HG02623 (cell line): ENCODE data around the gene SLC35A2.
"Not testable (repeated sequence)": the region's sequence is repeated elsewhere in the genome, so short reads cannot be mapped to it uniquely, and the experiment has no call there.

Experiments used
- ATAC-seq: cut with Tn5 transposase; IDR thresholded peaks from one replicate; pipeline ENCODE4 v1.9.1; 2021; ENCODE audit warnings: moderate library complexity; ENCODE audit not compliant: unreplicated experiment

Gene SLC35A2

GRCh38 chrX:48903290-48903689 lies 8.2 kb downstream of the SLC35A2 start:
- ATAC-seq = no peak

DNA sequence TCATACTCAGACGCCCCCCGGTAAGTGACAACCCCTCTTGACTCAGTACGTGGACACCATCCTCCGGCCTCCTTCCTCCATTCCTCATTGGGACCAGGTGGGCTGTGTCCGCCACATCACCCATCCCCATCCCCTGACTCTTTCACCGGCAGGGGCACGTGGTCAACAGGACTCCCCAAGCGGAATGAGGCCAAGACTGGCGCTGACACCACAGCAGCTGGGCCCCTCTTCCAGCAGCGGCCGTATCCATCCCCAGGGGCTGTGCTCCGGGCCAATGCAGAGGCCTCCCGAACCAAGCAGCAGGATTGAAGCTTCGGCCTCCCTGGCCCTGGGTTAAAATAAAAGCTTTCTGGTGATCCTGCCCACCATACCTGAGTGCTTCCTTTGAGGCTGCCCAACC lies 8.7 kb downstream of the SLC35A2 start:
- no peak for ATAC-seq

DNA sequence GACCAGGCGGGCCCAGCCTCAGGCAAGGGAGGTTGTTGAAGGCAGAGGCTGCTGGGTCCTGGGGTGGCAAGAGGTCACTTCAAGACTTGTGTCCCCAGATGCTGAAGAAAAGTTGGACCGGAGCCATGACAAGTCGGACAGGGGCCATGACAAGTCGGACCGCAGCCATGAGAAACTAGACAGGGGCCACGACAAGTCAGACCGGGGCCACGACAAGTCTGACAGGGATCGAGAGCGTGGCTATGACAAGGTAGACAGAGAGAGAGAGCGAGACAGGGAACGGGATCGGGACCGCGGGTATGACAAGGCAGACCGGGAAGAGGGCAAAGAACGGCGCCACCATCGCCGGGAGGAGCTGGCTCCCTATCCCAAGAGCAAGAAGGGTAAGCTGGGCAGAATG lies 9.3 kb downstream of the SLC35A2 start:
- no peak for ATAC-seq

- no peak for ATAC-seq
Observed at GRCh38 chrX:48901069-48901468, 10.4 kb downstream of the SLC35A2 start.

DNA sequence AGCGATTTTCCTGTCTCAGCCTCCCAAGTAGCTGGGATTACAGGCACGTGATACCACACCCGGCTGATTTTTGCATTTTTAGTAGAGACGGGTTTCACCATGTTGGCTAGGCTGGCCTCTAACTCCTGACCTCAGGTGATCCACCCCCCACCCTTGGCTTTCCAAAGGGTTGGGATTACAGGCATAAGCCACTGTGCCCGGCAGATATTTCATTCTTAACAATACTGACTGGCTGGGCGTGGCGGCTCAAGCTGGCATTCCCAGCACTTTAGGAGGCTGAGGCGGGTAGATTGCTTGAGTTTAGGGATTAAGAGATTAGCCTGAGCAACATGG lies 12.4 kb downstream of the SLC35A2 start:
- no peak for ATAC-seq

- peak; percentile 87 for ATAC-seq
Observed at GRCh38 chrX:48897625-48898306, 13.7 kb downstream of the SLC35A2 start, which contains the start of the genes PQBP1 and TIMM17B. Gene PQBP1 (plus strand): TSS chrX:48897930. CDS start chrX:48898510, 580 bp downstream. Gene TIMM17B (minus strand): TSS chrX:48897768. CDS start chrX:48897749, 19 bp downstream.

DNA sequence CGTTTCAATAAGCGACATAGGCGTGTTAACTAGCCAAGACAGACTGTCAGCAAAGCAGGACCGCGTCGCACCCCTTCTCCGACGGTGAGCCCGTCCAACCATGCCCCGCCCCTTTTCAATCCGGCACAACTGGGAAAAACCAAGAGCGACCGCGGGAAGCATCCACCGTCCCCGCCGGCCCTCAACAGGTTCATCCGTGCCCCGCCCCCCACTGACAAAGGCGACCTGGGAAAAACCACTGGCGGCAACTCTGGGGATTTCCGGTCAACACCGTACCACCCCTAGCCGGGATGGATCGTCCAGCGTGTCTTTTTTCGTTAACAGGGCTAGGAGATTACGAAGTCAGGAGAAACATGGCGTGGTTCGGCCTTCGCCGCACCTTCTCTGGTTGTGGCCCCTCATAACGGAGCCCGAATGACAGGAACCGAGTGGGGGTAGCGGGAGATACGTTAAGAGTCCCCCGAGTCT lies 14.3 kb downstream of the SLC35A2 start:
- peak; percentile 16 for ATAC-seq

- no peak for ATAC-seq
Observed at GRCh38 chrX:48896611-48897011, 14.8 kb downstream of the SLC35A2 start.

GRCh38 chrX:48894891-48895290 lies 16.6 kb downstream of the SLC35A2 start:
- no peak for ATAC-seq

DNA sequence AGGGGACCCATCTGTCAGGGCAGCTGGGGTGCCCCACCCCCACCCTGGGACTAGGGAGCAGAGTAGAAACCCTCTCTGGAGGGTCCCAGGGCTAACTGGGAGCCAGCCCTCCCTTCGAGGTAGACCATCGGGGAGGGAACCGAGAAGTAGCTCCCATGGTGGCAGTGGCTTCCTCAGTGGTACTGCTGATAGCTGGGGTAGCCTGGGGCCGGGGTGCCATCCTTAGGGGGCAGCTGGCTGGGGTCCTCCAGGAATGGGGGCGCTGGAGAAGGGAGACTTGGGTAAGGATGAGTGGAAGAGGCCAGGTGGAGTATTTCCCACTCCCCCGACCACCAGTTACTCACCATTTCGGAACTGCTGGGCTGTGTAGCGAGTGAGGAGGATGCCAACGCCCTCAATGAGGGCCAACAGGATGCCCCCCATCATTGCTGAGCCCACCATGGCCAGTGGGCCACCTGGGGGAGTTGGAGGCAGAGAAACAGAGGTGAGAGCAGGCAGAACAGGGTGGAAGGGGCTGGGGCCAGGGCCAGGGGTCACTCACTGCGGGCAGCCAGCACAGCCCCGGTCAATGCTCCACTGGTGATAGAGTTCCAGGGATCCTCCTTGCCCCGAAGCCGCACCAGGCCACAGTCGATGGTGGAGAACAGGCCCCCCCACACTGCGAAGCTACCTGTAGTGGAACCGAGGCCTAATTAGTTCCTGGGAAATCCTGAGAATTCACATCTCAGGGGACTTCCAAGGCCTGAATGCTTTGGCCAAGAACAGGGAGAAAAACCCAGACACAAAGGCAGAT lies 17.7 kb downstream of the SLC35A2 start:
- no peak for ATAC-seq

GRCh38 chrX:48892896-48893295 lies 18.6 kb downstream of the SLC35A2 start:
- ATAC-seq = no peak

- ATAC-seq = peak; percentile 81
Observed at GRCh38 chrX:48891402-48892288, 19.8 kb downstream of the SLC35A2 start.

DNA sequence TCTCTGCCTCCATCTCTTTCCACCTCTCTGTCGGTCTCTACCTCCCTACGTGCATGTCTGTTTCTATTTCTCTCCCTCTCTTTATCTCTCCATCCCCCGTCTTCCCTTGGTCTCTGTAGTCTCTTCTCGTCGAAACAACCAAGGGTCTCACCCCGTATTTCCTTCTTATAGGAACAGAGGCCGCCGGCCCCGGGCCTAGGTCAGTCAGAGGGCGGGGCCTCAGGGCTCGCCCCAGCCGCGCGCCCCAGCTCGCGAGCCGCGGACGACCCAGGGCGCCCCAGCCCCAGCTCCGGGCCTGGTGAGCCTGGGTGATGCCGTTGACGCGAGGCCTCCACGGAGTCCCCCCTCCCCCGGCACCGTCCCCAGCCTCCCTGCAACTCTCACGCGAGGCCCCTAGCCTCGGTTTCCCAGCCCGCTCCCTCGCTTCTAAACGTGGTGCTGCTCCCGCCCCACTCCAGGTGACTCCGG lies 20.5 kb downstream of the SLC35A2 start:
- peak; percentile 41 for ATAC-seq

DNA sequence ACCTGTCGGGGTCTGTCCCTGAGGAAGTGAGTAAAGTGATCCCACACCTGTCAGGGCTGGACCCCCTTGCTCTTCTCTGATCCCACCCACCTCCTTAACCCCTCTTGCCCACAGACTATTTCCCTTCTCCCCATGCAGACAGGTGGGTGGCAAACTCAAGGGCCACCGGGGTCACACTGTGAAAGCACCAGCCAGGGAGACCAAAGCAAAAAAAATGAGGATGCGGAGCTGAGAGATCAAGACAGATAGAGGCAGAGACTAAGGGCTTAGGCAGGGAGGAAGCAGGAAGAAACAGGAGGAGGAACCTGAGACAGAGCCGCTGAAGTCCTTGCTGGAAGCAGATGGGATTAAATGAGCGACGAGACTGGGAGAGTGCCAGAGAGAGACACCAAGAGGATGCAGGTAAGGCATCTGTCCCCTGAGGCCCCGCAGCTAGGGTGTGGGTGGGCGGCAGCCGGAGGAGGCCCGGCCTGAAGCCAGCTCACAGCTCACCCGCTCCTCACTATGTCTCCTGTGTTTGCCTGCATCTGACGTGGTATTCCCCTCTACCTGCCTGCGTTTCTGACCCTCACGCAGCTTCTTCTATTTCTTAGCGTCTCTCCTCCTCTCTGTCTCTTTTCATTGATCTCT lies 21.0 kb downstream of the SLC35A2 start:
- ATAC-seq = no peak

- not testable (repeated sequence) for ATAC-seq
Observed at GRCh38 chrX:48886586-48886985, 24.9 kb downstream of the SLC35A2 start.

DNA sequence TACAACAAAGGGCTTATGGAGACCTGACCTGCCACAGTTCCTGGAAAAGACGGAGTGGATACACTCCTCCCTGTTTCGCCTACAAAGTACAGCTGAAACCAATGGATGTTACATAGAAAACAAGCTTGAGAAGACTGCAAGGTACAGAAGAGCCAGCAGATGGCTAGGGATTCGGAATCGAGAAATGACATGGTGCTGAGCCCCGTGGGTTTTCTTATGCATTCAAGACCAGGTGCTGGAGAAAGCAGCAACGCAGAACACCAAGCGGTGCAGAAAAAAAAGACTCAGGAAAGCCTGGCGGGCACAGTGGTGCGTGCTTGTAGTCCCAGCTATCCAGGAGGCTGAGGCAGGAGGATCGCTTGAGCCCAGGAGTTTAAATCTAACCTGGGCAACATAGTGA lies 27.7 kb downstream of the SLC35A2 start:
- no peak for ATAC-seq

DNA sequence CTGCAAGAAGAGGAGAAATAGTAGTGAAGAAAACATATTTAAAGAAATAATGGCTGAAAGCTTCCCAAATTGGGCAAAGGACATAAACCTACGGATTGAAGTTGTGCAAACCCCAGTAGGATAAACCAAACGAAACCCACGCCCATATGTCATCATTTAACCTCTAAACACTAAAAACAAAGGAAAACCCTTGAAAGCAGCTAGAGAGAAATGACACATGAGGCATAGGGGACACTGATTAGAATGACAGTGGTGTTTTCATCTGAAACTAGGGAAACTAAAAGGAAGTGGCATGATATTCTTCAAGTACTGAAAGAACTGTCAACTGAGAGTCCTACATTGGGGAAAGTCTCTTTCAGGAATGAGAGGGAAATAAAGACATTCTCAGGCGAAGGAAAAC lies 34.5 kb downstream of the SLC35A2 start:
- ATAC-seq = not testable (repeated sequence)

- not testable (repeated sequence) for ATAC-seq
Observed at GRCh38 chrX:48872017-48872416, 39.4 kb downstream of the SLC35A2 start.

- ATAC-seq = no peak
Observed at GRCh38 chrX:48864210-48864609, 47.2 kb downstream of the SLC35A2 start.

DNA sequence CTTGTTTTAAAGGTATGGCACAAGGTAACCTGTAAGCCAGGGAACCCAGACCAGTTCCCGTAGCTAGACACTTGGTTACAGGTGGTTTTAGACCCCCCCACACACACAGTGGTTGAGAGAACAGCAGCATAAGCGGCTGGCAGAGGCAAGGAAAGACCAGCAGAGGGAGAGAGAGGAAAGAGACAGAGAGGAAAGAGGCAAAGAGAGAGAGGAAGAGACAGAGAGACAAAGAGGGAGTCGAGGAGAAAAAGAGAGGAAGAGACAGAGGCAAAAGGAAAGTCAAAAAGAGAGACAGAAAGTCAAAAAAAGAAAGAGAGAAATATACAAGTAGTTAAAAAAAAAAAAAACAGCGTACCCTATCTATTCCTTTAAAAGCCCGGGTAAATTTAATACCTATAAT lies 56.5 kb downstream of the SLC35A2 start:
- no peak for ATAC-seq
